Epithelial cell of prostate (primary cell): ENCODE results near the gene SQSTM1.
A peak's percentile ranks its signal among the peaks of the same experiment; 100 is the strongest.

ENCODE experiments used
- DNase-seq: peaks from one replicate; pipeline ENCODE4 v3.0.0-alpha.2; 2011; ENCODE audit warnings: low read depth, low spot score
- H3K27ac ChIP-seq: fragments of 450-650 bp; 2 replicates; pipeline ENCODE4 v1.5.1; 2017; ENCODE audit warnings: mild to moderate bottlenecking

Gene SQSTM1

GRCh38 chr5:179794171-179794570 lies 26.5 kb upstream of the SQSTM1 start:
- DNase-seq, result no peak
- H3K27ac ChIP-seq, result no peak overlapping the region

GRCh38 chr5:179794575-179794974 lies 26.1 kb upstream of the SQSTM1 start:
- no peak for DNase-seq
- no peak overlapping the region for H3K27ac ChIP-seq

- H3K27ac ChIP-seq, result peak overlapping the region; percentile 69
- no peak for DNase-seq
Measured at GRCh38 chr5:179795049-179795862, 25.4 kb upstream of the SQSTM1 start.

GRCh38 chr5:179795863-179796833 lies 24.6 kb upstream of the SQSTM1 start:
- H3K27ac ChIP-seq, result peak overlapping the region; percentile 69
- DNase-seq, result no peak

GRCh38 chr5:179796877-179797608 lies 23.7 kb upstream of the SQSTM1 start:
- no peak for DNase-seq
- peak overlapping the region; percentile 69 for H3K27ac ChIP-seq

- H3K27ac ChIP-seq, result no peak overlapping the region
- no peak for DNase-seq
Measured at GRCh38 chr5:179797741-179798140, 23.0 kb upstream of the SQSTM1 start.

- DNase-seq, result no peak
- H3K27ac ChIP-seq, result no peak overlapping the region
Measured at GRCh38 chr5:179798144-179798770, 22.4 kb upstream of the SQSTM1 start.

GRCh38 chr5:179798771-179799643 lies 21.7 kb upstream of the SQSTM1 start:
- DNase-seq, result no peak
- no peak overlapping the region for H3K27ac ChIP-seq

- H3K27ac ChIP-seq, result no peak overlapping the region
- DNase-seq, result no peak
Measured at GRCh38 chr5:179799644-179799973, 21.1 kb upstream of the SQSTM1 start.

GRCh38 chr5:179800071-179800695 lies 20.5 kb upstream of the SQSTM1 start:
- no peak for DNase-seq
- no peak overlapping the region for H3K27ac ChIP-seq

- no peak overlapping the region for H3K27ac ChIP-seq
- DNase-seq, result no peak
Measured at GRCh38 chr5:179800696-179801201, 20.0 kb upstream of the SQSTM1 start.

- H3K27ac ChIP-seq, result no peak overlapping the region
- no peak for DNase-seq
Measured at GRCh38 chr5:179801304-179802206, 19.1 kb upstream of the SQSTM1 start.

GRCh38 chr5:179802207-179802883 lies 18.4 kb upstream of the SQSTM1 start:
- H3K27ac ChIP-seq, result peak overlapping the region; percentile 26
- no peak for DNase-seq

- H3K27ac ChIP-seq, result peak overlapping the region; percentile 26
- no peak for DNase-seq
Measured at GRCh38 chr5:179802950-179803562, 17.6 kb upstream of the SQSTM1 start.

GRCh38 chr5:179803651-179804554 lies 16.8 kb upstream of the SQSTM1 start:
- DNase-seq, result no peak
- H3K27ac ChIP-seq, result no peak overlapping the region

- DNase-seq, result no peak
- H3K27ac ChIP-seq, result no peak overlapping the region
Measured at GRCh38 chr5:179804555-179804947, 16.2 kb upstream of the SQSTM1 start.
